GM12878 (cell line): ENCODE results near the gene RAD23B.

Experiments used
- CTCF ChIP-seq, 3 experiments: IDR thresholded peaks in 2 of 3; conservative IDR thresholded peaks in 1 of 3; 2 replicates each; pipeline ENCODE4 v1.5.1; 2011; ENCODE audit warnings: low read depth in 3 of 3, low read length in 3 of 3, mild to moderate bottlenecking in 3 of 3, control low read depth in 2 of 3, moderate library complexity in 2 of 3, inconsistent platforms in 1 of 3, mixed read lengths in 1 of 3; ENCODE audit not compliant: control insufficient read depth in 2 of 3, insufficient read depth in 1 of 3; ENCODE audit errors: extremely low read depth in 1 of 3
- EP300 ChIP-seq, 2 experiments: fragments of 150-350 bp in 1 of 2; IDR thresholded peaks; 2 replicates each; pipeline ENCODE4 v1.6.1; 2011 to 2012; ENCODE audit warnings: low read depth in 2 of 2, low read length in 2 of 2, borderline replicate concordance in 1 of 2, improper control_type of control experiment in 1 of 2, inconsistent platforms in 1 of 2; ENCODE audit not compliant: control insufficient read depth in 1 of 2
- EZH2 ChIP-seq: IDR thresholded peaks from 2 replicates; pipeline ENCODE4 v1.6.1; 2012; ENCODE audit warnings: low read depth, mild to moderate bottlenecking, control low read depth, inconsistent platforms, low read length, borderline replicate concordance; ENCODE audit not compliant: control insufficient read depth
- JUNB ChIP-seq: IDR thresholded peaks from 2 replicates; pipeline ENCODE4 v1.6.1; 2016; ENCODE audit warnings: antibody characterized with exemption, mild to moderate bottlenecking
- JUND ChIP-seq: IDR thresholded peaks from 2 replicates; pipeline ENCODE4 v1.6.1; 2012; ENCODE audit warnings: low read depth, mild to moderate bottlenecking, low read length, improper control_type of control experiment, moderate library complexity
- MTA3 ChIP-seq: IDR thresholded peaks from 2 replicates; pipeline ENCODE4 v1.6.1; 2012; ENCODE audit warnings: low read length, inconsistent platforms, borderline replicate concordance
- MYC ChIP-seq: IDR thresholded peaks from 2 replicates; pipeline ENCODE4 v1.6.1; 2011; ENCODE audit warnings: mild to moderate bottlenecking, low read length, moderate library complexity, inconsistent platforms; ENCODE audit not compliant: insufficient read depth, insufficient replicate concordance, insufficient read length, severe bottlenecking
- RBBP5 ChIP-seq: fragments of 200-600 bp; sonication (generic); conservative IDR thresholded peaks from 2 replicates; pipeline ENCODE4 v1.6.1; 2016
- RCOR1 ChIP-seq: conservative IDR thresholded peaks from 2 replicates; pipeline ENCODE4 v1.6.1; 2012; ENCODE audit warnings: low read depth, low read length, improper control_type of control experiment
- USF2 ChIP-seq: IDR thresholded peaks from 2 replicates; pipeline ENCODE4 v1.6.1; 2011; ENCODE audit warnings: low read depth, low read length, improper control_type of control experiment, borderline replicate concordance
- TF ChIP-seq, protein P1 (sequence below): fragments of 450-650 bp; IDR thresholded peaks from 2 replicates; pipeline ENCODE4 v1.6.1; 2014; ENCODE audit warnings: mild to moderate bottlenecking
- TF ChIP-seq, protein P2 (sequence below): fragments of 450-650 bp; IDR thresholded peaks from 2 replicates; pipeline ENCODE4 v1.6.1; 2018; ENCODE audit warnings: borderline replicate concordance, mild to moderate bottlenecking; ENCODE audit not compliant: partially characterized antibody

DNA sequence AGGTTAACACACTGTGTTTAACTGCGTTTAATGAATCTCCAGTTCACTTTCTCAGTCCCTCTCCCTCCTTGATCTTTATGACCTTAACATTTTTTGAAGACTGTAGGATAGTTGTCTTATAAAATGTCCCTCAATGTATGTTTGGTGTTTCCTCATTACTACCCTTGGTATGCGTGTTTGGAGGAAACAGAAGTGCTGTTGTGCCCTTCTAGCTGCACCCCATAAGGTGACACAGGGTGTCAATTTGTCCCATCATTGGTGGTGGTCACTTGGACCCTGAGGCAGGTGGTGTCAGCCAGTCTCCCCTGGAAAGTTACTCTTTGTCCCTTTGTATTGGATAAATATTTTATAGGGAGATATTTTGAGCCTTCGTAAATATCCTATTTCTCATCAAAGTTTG, 52.3 kb downstream of the RAD23B start:
- no peak for TF ChIP-seq EZH2
- no peak for TF ChIP-seq MYC
- no peak for TF ChIP-seq CTCF (IDR thresholded peaks at IDR 0.05 in 2 of 3, conservative IDR thresholded peaks at IDR 0.05 in 1 of 3; ENCODE audit: control insufficient read depth in 2 of 3, extremely low read depth in 1 of 3, insufficient read depth in 1 of 3, low read depth in 3 of 3, low read length in 3 of 3)
- TF ChIP-seq, protein P1, sequence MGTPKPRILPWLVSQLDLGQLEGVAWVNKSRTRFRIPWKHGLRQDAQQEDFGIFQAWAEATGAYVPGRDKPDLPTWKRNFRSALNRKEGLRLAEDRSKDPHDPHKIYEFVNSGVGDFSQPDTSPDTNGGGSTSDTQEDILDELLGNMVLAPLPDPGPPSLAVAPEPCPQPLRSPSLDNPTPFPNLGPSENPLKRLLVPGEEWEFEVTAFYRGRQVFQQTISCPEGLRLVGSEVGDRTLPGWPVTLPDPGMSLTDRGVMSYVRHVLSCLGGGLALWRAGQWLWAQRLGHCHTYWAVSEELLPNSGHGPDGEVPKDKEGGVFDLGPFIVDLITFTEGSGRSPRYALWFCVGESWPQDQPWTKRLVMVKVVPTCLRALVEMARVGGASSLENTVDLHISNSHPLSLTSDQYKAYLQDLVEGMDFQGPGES = no peak
- TF ChIP-seq JUNB = no peak
- TF ChIP-seq RBBP5 = no peak
- no peak for TF ChIP-seq MTA3
- TF ChIP-seq EP300 (IDR thresholded peaks at IDR 0.05; ENCODE audit: borderline replicate concordance in 1 of 2, control insufficient read depth in 1 of 2, low read depth in 2 of 2, low read length in 2 of 2) = no peak
- TF ChIP-seq, protein P2, sequence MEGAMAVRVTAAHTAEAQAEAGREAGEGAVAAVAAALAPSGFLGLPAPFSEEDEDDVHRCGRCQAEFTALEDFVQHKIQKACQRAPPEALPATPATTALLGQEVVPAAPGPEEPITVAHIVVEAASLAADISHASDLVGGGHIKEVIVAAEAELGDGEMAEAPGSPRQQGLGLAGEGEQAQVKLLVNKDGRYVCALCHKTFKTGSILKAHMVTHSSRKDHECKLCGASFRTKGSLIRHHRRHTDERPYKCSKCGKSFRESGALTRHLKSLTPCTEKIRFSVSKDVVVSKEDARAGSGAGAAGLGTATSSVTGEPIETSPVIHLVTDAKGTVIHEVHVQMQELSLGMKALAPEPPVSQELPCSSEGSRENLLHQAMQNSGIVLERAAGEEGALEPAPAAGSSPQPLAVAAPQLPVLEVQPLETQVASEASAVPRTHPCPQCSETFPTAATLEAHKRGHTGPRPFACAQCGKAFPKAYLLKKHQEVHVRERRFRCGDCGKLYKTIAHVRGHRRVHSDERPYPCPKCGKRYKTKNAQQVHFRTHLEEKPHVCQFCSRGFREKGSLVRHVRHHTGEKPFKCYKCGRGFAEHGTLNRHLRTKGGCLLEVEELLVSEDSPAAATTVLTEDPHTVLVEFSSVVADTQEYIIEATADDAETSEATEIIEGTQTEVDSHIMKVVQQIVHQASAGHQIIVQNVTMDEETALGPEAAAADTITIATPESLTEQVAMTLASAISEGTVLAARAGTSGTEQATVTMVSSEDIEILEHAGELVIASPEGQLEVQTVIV = no peak
- TF ChIP-seq USF2 = no peak
- TF ChIP-seq RCOR1 = no peak
- no peak for TF ChIP-seq JUND
